GM18499 (cell line): ENCODE results near the gene UBAC2.

Experiments
- ATAC-seq: cut with Tn5 transposase; IDR thresholded peaks from one replicate; pipeline ENCODE4 v1.9.1; 2021; ENCODE audit warnings: moderate number of reproducible peaks; ENCODE audit not compliant: insufficient read depth, unreplicated experiment

Gene UBAC2

GRCh38 chr13:99370481-99371275 lies 170.0 kb downstream of the UBAC2 start:
- no peak for ATAC-seq

DNA sequence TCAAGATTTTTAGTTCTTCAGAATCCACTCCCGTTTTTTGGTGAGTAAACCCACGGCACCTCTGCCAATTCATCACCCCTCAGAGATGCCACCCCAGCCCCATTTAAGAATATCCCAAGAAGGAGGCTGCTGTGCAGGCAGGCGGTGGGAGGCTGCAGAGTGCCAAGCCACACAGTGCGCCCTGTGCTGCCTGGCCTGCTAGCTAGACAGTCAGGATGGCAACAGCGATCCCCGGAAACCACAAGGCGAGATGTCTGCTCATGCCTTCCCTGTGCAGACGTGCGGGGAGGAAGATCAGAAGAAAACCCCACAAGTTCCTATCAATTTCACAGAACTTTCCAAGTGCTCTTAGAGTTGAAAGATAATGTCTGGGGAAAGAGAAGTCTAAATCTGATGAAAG lies 171.3 kb downstream of the UBAC2 start:
- ATAC-seq, result no peak

GRCh38 chr13:99373436-99373835 lies 172.8 kb downstream of the UBAC2 start:
- no peak for ATAC-seq

- ATAC-seq, result peak; percentile 25
Measured at GRCh38 chr13:99374169-99374991, 173.7 kb downstream of the UBAC2 start.

- ATAC-seq, result no peak
Measured at GRCh38 chr13:99374994-99375737, 174.5 kb downstream of the UBAC2 start.

GRCh38 chr13:99375738-99376080 lies 175.1 kb downstream of the UBAC2 start:
- no peak for ATAC-seq

DNA sequence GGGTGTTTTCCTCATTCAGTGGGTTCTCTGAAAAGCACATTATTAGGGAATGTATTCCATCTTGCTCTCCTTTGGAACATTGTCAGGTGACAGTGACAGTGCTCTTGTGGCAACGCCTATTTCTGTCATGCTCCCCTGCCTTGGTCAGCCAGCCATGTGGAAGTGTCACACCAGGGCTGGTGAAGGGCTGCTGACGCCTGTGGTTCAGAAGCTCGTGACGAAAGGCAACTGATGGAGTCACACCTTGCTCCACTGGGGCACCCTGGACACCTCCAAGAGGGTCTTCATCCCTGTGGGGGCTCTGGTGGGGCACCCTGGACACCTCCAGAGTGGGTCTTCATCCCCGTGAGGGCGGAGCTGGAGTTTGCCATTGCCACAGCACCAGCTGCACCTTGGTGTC lies 175.5 kb downstream of the UBAC2 start:
- ATAC-seq, result peak; percentile 31

DNA sequence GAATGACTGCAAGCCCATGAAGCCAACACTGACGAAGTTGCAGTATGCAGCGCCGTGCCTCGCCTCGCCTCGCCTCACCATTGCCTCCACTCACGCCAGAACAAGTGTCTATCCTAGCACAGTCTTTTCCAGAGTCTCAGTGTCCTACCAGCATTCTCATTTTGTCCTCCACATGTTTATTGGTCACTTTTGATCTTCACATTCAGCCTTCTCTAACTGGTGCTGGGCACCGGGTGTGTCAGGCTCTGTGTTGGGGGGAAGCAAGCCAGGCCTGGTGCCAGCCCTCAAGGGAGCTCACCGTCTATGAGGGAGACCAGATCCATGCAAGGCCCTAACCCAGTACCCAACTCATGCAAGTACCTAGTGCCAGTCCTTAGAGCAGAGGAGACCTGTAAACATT lies 176.3 kb downstream of the UBAC2 start:
- no peak for ATAC-seq

- no peak for ATAC-seq
Measured at GRCh38 chr13:99377641-99378040, 177.0 kb downstream of the UBAC2 start.

DNA sequence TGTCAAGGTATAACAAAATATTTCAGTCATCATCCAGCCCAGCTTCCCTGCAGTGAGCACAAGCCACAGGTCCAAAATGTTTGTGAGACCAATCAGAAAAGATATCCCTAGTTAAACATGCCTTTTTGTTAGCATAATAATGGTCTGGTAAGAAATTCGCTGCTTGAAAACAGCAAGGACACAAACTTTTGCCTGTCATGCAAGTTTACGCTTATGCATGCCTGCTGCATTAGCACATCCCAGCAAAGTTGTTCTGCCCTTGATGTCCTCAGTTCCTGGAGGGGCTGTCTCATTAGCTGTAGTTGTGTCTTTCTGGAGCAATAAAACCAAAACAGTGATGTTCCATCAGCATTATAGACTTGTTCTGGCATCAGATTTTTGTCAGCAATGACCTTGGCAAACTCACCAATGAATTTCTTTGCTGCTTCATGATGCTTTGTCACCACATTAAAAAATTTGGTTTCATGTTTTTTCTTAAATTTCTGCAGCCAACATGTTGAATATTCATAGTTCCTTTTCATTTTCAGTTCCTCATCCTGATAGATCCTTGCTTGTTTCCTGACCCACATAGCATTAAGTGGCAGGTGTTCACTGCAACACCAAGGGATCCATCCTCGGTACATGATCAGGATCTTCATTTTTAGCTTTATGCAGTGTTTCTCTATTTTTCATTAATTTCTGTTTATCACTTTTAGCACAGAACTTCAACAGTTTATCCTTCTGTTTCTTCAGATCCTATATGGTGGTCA lies 178.5 kb downstream of the UBAC2 start:
- ATAC-seq, result no peak

DNA sequence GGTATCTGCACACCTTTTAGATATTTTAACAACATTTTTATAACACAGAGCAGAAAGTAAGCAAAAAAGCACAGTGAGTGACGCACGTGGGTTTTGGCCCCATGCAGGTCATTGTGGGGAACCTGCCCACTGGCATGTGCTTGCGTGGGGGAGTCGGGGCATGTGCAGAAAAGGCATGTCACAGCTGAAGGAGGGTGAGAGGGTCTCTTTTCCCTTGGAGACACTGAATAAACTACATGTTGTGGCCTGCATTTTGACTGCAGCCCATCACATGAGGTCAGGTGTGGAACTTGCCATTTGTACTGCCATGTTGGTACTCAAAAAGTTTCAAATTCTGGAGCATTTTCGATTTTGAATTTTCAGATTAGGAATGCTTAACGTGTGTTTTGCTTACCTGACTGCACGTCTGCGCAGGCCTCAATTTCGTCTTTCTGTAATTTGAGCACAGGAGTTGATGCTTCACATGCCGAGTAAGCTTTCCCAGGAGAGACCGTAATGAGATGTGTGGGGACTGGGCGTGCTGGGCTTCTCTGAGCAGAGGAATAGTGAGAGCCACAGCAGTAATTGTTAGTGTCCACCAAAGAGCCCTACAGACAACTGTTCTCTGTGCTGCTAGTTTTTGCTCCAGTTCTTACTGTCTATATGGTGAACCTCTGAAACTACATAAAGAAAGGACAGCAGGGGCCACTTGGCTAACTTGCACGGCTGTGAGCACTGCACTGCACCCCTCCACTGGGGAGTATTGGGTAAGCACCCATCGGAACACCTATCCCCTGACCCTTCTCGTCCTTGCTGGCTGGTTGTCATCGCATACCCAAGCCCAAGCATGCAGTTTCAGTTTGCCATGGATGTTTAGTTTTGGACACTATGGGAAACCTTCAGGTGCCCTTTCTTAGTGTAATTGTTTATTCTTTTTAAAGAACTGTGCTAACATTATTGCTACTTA lies 179.5 kb downstream of the UBAC2 start:
- no peak for ATAC-seq

- ATAC-seq, result peak; percentile 75
Measured at GRCh38 chr13:99380921-99381645, 180.4 kb downstream of the UBAC2 start.

DNA sequence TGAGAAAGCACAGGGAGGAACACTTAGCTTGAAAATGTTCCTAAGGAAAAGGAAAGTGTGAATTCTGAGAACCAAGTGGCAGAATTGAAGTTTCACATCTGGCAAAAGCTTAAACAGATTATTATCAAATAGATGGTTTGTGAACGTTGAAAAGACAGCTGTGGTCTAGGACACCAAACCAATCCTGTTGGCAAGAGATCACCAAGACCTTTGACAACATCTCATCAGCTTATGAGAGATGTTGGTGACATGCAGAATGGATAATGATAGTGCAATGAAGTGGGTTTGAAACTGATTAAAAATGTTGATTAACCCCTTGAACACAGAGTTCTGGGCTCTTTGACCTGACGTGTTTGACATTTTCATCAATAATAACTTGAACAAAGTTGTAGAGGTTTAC lies 181.1 kb downstream of the UBAC2 start:
- no peak for ATAC-seq

DNA sequence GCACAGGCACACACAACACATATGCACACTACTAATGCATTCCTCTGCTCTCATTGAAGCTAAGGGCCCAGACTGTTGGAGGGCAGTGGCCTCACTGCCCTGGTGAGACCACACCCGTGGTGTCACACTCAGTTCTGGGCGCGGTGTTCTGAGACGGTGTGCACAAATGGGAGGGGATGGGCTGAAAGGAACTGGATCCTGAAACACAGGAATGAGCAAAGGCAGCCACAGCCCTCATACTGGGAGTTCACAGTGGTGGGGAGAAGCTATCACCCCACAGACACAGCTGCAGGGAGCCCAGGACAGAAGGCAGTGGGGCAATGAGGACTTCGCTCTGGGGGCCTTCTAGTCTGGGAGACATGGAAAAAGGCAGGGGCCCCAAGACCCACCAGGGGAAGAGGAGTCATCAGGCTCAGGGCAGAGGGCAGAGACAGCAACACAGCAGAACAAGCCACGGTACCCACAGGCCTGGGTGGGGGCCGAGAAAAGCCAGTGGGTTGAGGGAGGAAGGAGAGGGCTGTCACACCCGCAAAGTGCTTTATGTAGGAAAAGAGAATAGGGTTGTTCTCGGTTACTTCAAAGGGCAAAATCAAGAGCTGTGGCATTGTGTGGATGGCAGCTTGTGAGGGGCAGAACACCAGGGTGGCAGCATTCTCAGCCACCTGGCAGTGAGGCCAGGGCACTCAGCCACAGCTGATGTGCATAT lies 181.9 kb downstream of the UBAC2 start:
- ATAC-seq, result no peak

- no peak for ATAC-seq
Measured at GRCh38 chr13:99383511-99383921, 182.9 kb downstream of the UBAC2 start.

GRCh38 chr13:99383946-99384345 lies 183.3 kb downstream of the UBAC2 start:
- no peak for ATAC-seq

DNA sequence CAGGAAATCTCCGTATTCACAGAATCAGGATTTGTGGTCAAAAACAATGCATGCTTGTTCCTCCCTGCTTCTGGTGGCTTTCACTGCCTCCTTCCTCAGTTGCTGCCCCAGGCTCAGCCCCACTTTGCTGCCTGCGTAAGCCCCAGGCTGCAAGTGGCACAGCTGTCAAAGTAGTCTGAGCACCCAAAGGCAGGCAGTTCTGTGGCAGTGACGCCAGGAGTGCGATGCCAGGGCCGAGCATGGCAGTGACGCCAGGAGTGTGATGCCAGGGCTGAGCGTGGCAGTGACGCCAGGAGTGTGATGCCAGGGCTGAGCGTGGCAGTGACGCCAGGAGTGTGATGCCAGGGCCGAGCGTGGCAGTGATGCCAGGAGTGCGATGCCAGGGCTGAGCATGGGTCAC lies 183.8 kb downstream of the UBAC2 start:
- ATAC-seq, result no peak

GRCh38 chr13:99385161-99385560 lies 184.5 kb downstream of the UBAC2 start:
- ATAC-seq, result no peak
